GM19395 (cell line): ENCODE results near the gene SAMD14.

Experiments
- ATAC-seq: cut with Tn5 transposase; IDR thresholded peaks from one replicate; pipeline ENCODE4 v1.9.1; 2021; ENCODE audit warnings: mild to moderate bottlenecking, moderate library complexity; ENCODE audit not compliant: unreplicated experiment

The SAMD14 gene

GRCh38 chr17:50114849-50115357 lies 15.1 kb downstream of the SAMD14 start:
- no peak for ATAC-seq

- no peak for ATAC-seq
Observed at GRCh38 chr17:50114401-50114800, 15.6 kb downstream of the SAMD14 start.

- no peak for ATAC-seq
Observed at GRCh38 chr17:50113624-50114320, 16.2 kb downstream of the SAMD14 start.

GRCh38 chr17:50112694-50113093 lies 17.3 kb downstream of the SAMD14 start:
- no peak for ATAC-seq

GRCh38 chr17:50111673-50112655 lies 18.0 kb downstream of the SAMD14 start:
- ATAC-seq: no peak

GRCh38 chr17:50110591-50111349 lies 19.2 kb downstream of the SAMD14 start:
- no peak for ATAC-seq

- no peak for ATAC-seq
Observed at GRCh38 chr17:50109785-50110184, 20.2 kb downstream of the SAMD14 start.

- ATAC-seq: no peak
Observed at GRCh38 chr17:50109207-50109606, 20.8 kb downstream of the SAMD14 start.

GRCh38 chr17:50108556-50108955 lies 21.4 kb downstream of the SAMD14 start:
- no peak for ATAC-seq

GRCh38 chr17:50107790-50108414 lies 22.1 kb downstream of the SAMD14 start:
- ATAC-seq: no peak

GRCh38 chr17:50106393-50107131 lies 23.4 kb downstream of the SAMD14 start:
- no peak for ATAC-seq

- no peak for ATAC-seq
Observed at GRCh38 chr17:50105811-50106210, 24.1 kb downstream of the SAMD14 start.

GRCh38 chr17:50103941-50104340 lies 26.0 kb downstream of the SAMD14 start:
- no peak for ATAC-seq

GRCh38 chr17:50103252-50103651 lies 26.7 kb downstream of the SAMD14 start:
- no peak for ATAC-seq

- ATAC-seq: no peak
Observed at GRCh38 chr17:50102164-50102991, 27.6 kb downstream of the SAMD14 start.

- ATAC-seq: no peak
Observed at GRCh38 chr17:50101346-50102163, 28.4 kb downstream of the SAMD14 start.

- ATAC-seq: no peak
Observed at GRCh38 chr17:50100921-50101345, 29.0 kb downstream of the SAMD14 start.

- ATAC-seq: no peak
Observed at GRCh38 chr17:50100480-50100883, 29.5 kb downstream of the SAMD14 start.
